WERI-Rb-1 (cell line): ENCODE data around the gene TRAPPC10.
"Not testable (repeated sequence)": the region's sequence is repeated elsewhere in the genome, so short reads cannot be mapped to it uniquely, and the experiment has no call there.

Experiments used
- DNase-seq: peaks from one replicate; pipeline ENCODE4 v3.0.0-alpha.2; 2020
- H3K27ac ChIP-seq: fragments of 250-450 bp; sonication (Bioruptor Pico); 2 replicates; pipeline ENCODE4 v1.5.1; 2020; ENCODE audit warnings: mild to moderate bottlenecking, moderate library complexity
- H3K27me3 ChIP-seq: fragments of 250-450 bp; sonication (Bioruptor Pico); 2 replicates; pipeline ENCODE4 v1.5.1; 2021; ENCODE audit warnings: mild to moderate bottlenecking, low read depth, moderate library complexity; ENCODE audit not compliant: insufficient read depth, severe bottlenecking
- H3K36me3 ChIP-seq: fragments of 250-450 bp; sonication (Bioruptor Pico); 2 replicates; pipeline ENCODE4 v1.5.1; 2020; ENCODE audit warnings: mild to moderate bottlenecking, moderate library complexity
- H3K4me3 ChIP-seq: 2 replicates; pipeline ENCODE4 v1.5.1; 2011; ENCODE audit warnings: low read depth, mild to moderate bottlenecking, control low read depth, low read length
- H3K9me3 ChIP-seq: fragments of 250-450 bp; sonication (Bioruptor Pico); 2 replicates; pipeline ENCODE4 v1.5.1; 2021; ENCODE audit warnings: mild to moderate bottlenecking, moderate library complexity; ENCODE audit not compliant: severe bottlenecking
- CTCF ChIP-seq: IDR thresholded peaks from 2 replicates; pipeline ENCODE4 v1.5.1; 2011; ENCODE audit warnings: low read depth, mild to moderate bottlenecking, control low read depth, inconsistent platforms, low read length

The TRAPPC10 gene

GRCh38 chr21:44089001-44089911 lies 77.1 kb downstream of the TRAPPC10 start:
- Histone ChIP-seq H3K4me3 (no peak overlapping the region), H3K27ac (no peak overlapping the region), H3K27me3 (no peaks in the 10 kb centered on the region), H3K9me3 (no peaks in the 10 kb centered on the region), H3K36me3 (peaks cover 81% of the 10 kb centered on the region)
- no peak for DNase-seq
- no peak for TF ChIP-seq CTCF

GRCh38 chr21:44090325-44090724 lies 78.2 kb downstream of the TRAPPC10 start:
- H3K27me3 ChIP-seq = no peaks in the 10 kb centered on the region
- no peak for TF ChIP-seq CTCF
- no peak overlapping the region for H3K27ac ChIP-seq
- peaks cover 75% of the 10 kb centered on the region for H3K36me3 ChIP-seq
- DNase-seq = no peak
- H3K4me3 ChIP-seq = no peak overlapping the region
- no peaks in the 10 kb centered on the region for H3K9me3 ChIP-seq

DNA sequence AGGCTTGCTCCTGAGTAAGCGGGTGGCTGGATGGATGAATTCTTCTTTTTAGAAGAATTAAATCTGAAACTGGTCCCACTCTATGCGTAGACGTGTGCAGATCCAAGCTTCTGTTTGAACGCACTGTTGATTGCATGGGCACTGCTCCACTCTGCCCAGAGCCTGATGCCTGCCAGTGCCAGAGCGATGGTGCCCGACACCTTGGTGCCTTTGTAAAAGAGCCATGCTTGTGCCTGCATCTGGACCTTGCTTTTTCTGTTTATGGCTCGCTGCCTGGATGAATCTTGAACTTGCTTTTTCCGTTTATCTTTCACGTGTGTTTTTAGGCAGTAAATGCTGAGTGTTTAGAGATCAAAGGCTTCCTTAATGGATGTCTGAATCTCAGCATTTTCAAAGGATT lies 80.1 kb downstream of the TRAPPC10 start:
- H3K36me3 ChIP-seq = peaks cover 69% of the 10 kb centered on the region
- no peaks in the 10 kb centered on the region for H3K9me3 ChIP-seq

GRCh38 chr21:44093761-44094160 lies 81.7 kb downstream of the TRAPPC10 start:
- peaks cover 59% of the 10 kb centered on the region for H3K36me3 ChIP-seq

More for the DNA sequence above, 80.1 kb downstream of the TRAPPC10 start:
- Histone ChIP-seq H3K27ac (no peak overlapping the region), H3K4me3 (no peak overlapping the region), H3K27me3 (no peaks in the 10 kb centered on the region)
- TF ChIP-seq CTCF = no peak
- no peak for DNase-seq

GRCh38 chr21:44094832-44095231 lies 82.7 kb downstream of the TRAPPC10 start:
- TF ChIP-seq CTCF = no peak
- Histone ChIP-seq H3K27ac (no peak overlapping the region), H3K4me3 (no peak overlapping the region), H3K36me3 (peaks cover 52% of the 10 kb centered on the region), H3K27me3 (no peaks in the 10 kb centered on the region), H3K9me3 (no peaks in the 10 kb centered on the region)
- no peak for DNase-seq

More at GRCh38 chr21:44093761-44094160, 81.7 kb downstream of the TRAPPC10 start:
- no peak overlapping the region for H3K27ac ChIP-seq
- TF ChIP-seq CTCF = no peak
- H3K27me3 ChIP-seq = no peaks in the 10 kb centered on the region
- DNase-seq = no peak
- H3K4me3 ChIP-seq = no peak overlapping the region
- H3K9me3 ChIP-seq = no peaks in the 10 kb centered on the region

DNA sequence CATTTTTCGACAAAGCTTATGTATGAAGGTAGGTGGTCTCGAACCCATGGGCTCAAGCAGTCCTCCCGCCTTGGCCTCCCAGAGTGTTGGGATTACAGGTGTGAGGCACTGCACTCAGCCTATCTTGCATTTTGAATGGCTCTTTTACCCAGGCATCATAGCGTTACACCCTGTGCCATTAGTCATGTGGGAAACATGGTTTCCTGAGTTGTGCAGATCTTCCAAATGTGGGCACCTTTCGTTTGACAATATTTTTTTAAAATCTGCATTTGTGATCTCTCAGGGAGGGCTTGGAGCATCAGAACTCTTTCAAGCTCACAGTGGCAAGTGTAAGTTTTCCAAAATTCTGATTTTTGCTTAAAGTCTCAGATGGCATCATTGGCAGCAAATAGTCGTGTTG lies 86.4 kb downstream of the TRAPPC10 start:
- H3K4me3 ChIP-seq, H3K27me3 ChIP-seq, H3K9me3 ChIP-seq, H3K27ac ChIP-seq, DNase-seq: not testable (repeated sequence)
- peaks cover 16% of the 10 kb centered on the region for H3K36me3 ChIP-seq

DNA sequence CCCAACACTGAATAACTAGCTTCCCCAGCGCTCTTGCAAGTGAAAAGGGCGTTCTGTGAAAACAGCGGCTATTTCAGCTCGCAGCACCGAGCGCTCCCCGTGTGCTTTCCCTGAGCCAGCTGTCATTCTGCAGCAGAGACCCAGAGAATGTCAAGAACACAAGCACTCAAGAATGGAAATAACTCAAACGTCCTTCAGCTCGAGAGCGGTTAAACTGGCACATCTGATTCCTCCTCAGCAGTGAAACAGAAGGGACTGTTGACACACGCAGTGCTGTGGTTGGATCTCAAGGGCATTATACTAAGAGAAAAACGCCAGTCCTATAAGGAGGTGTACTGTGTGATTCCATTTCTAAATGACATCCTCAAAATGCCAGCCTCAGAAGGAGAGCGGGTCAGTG lies 86.9 kb downstream of the TRAPPC10 start:
- not testable (repeated sequence) for H3K27me3 ChIP-seq, H3K27ac ChIP-seq, DNase-seq, H3K9me3 ChIP-seq, H3K4me3 ChIP-seq
- peaks cover 12% of the 10 kb centered on the region; the same call in 1 of the 2 replicates for H3K36me3 ChIP-seq

DNA sequence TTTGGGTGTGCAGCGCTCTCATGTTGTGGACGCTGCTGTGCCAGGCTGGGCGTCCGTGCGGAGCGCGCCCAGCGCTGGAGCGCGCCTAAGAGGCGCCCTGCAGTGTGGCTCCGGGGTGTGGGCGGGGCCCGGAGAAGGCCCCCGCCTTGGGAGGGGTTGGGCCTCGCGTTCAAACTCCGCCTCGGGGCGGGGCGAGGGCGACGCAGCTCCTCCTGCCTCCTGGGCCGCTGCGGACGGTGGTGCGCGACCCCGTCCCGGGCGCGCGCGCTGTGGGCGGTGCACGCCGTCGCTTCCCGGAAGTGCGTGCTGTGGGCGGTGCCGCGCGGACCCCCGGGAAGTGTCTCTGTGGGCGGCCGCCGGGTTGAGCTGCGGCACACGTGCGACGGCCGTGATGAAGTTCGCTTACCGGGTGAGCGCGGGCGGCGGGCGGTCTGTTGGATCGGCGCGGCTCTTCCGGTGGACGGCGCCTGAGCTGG lies 95.0 kb downstream of the TRAPPC10 start, which contains the start of gene PWP2:
PWP2 (plus strand) TSS at position 374 of the 476 bp plus-strand sequence; CDS start at position 392, 18 bp downstream.
- H3K4me3 ChIP-seq = peak within 1 kb of the TSS; percentile 18; the same call in 1 of the 2 replicates
- H3K27ac ChIP-seq, H3K27me3 ChIP-seq, H3K36me3 ChIP-seq, H3K9me3 ChIP-seq: not testable (repeated sequence)
- DNase-seq = peak; percentile 37

GRCh38 chr21:44107589-44107988 lies 95.5 kb downstream of the TRAPPC10 start:
- not testable (repeated sequence) for H3K27me3 ChIP-seq, DNase-seq, H3K36me3 ChIP-seq, H3K27ac ChIP-seq, H3K4me3 ChIP-seq, H3K9me3 ChIP-seq
